ENCODE results near the gene PEX3.

PEX3 gene

DNA sequence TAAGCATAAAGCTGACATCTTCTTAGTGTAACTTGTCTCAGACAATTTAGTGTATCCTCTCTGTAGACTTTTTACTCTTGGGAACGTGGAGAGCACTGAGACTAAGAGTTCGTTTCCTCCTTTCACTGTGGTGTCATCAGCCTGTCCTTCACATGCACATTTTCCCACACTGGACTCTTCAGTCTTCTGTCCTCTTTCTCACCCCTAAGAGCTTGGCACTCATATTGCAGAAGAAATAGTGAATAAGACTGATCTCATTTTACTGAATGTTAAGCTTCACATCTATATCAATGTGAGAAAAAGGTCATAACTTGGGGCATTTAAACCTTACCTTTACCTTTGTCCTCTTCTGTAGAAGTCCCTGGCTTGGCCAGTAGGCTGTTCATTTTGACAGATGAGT lies 35.4 kb downstream of the PEX3 start:
- Histone ChIP-seq H3K36me3 (ENCODE audit: control insufficient read depth in 1 of 2, insufficient read depth in 2 of 2, low read length in 2 of 2) (no peaks in the 10 kb centered on the region), H2BK5ac (ENCODE audit: low read depth, low read length, poor library complexity) (no peak overlapping the region), H2AFZ (ENCODE audit: insufficient read depth, low read length, poor library complexity) (no peak overlapping the region), H3K4ac (ENCODE audit: low read depth, low read length) (no peak overlapping the region), H3K4me3 (ENCODE audit: low read depth, low read length) (no peak overlapping the region), H2BK12ac (ENCODE audit: low read length) (no peak overlapping the region), H4K12ac (ENCODE audit: low read depth, low read length) (no peak overlapping the region), H3K79me1 (ENCODE audit: low read length) (no peaks in the 10 kb centered on the region), H4K91ac (ENCODE audit: low read depth, low read length) (no peak overlapping the region), H3K79me2 (ENCODE audit: control insufficient read depth, insufficient read depth, low read length, poor library complexity) (no peaks in the 10 kb centered on the region), H3K27me3 (ENCODE audit: insufficient read depth, low read length) (no peaks in the 10 kb centered on the region), H3K27ac (ENCODE audit: low read depth, low read length) (no peak overlapping the region), H3K23ac (ENCODE audit: low read length) (no peak overlapping the region), H2AK5ac (ENCODE audit: low read length) (no peak overlapping the region), H3K4me2 (ENCODE audit: low read length) (no peak overlapping the region), H3K4me1 (ENCODE audit: control insufficient read depth in 1 of 2, insufficient read depth in 2 of 2, low read length in 2 of 2) (no peaks in the 10 kb centered on the region), H3K9me3 (ENCODE audit: insufficient read depth, low read depth, low read length) (no peaks in the 10 kb centered on the region), H3K18ac (ENCODE audit: low read length) (no peak overlapping the region), H2BK120ac (ENCODE audit: insufficient read depth, low read length, poor library complexity) (no peak overlapping the region), H3K14ac (ENCODE audit: low read length) (no peak overlapping the region), H4K8ac (ENCODE audit: low read depth, low read length) (no peak overlapping the region), H3K9ac (ENCODE audit: low read length) (no peak overlapping the region)
- no CpG with 5 or more reads among the region's 2 CpGs for WGBS (ENCODE audit: extremely low coverage, insufficient coverage, insufficient read length)
- DNase-seq: no peak

DNA sequence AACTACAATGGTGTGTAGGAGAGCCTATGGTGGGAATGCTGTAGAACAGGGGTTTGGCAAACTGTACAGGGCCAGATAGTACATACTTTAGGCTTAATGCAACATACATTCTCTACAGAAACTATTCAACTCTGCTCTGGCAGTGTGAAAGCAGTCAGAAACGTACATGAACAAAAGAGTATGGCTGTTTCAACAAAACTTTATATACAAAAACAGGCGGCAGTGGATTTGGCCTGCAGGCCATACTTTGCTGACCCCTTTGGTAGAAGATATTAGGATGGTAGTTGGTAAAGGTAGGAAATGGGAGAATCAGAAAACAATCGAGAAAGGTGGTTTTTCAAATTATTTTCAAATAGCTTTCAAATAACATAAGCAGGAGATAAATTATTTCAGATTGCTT lies 36.1 kb downstream of the PEX3 start:
- 100% methylated on average over 1 of the region's 3 CpGs for WGBS (ENCODE audit: extremely low coverage, insufficient coverage, insufficient read length)
- Histone ChIP-seq H4K91ac (ENCODE audit: low read depth, low read length) (no peak overlapping the region), H2BK12ac (ENCODE audit: low read length) (no peak overlapping the region), H3K4me2 (ENCODE audit: low read length) (no peak overlapping the region), H3K27me3 (ENCODE audit: insufficient read depth, low read length) (no peaks in the 10 kb centered on the region), H2AFZ (ENCODE audit: insufficient read depth, low read length, poor library complexity) (no peak overlapping the region), H3K9ac (ENCODE audit: low read length) (no peak overlapping the region), H3K79me1 (ENCODE audit: low read length) (no peaks in the 10 kb centered on the region), H3K18ac (ENCODE audit: low read length) (no peak overlapping the region), H4K12ac (ENCODE audit: low read depth, low read length) (no peak overlapping the region), H3K14ac (ENCODE audit: low read length) (no peak overlapping the region), H3K4ac (ENCODE audit: low read depth, low read length) (no peak overlapping the region), H2AK5ac (ENCODE audit: low read length) (no peak overlapping the region), H3K23ac (ENCODE audit: low read length) (no peak overlapping the region), H2BK5ac (ENCODE audit: low read depth, low read length, poor library complexity) (no peak overlapping the region), H3K36me3 (ENCODE audit: control insufficient read depth in 1 of 2, insufficient read depth in 2 of 2, low read length in 2 of 2) (no peaks in the 10 kb centered on the region), H3K4me3 (ENCODE audit: low read depth, low read length) (no peak overlapping the region), H3K9me3 (ENCODE audit: insufficient read depth, low read depth, low read length) (no peaks in the 10 kb centered on the region), H3K27ac (ENCODE audit: low read depth, low read length) (no peak overlapping the region), H4K8ac (ENCODE audit: low read depth, low read length) (no peak overlapping the region), H3K79me2 (ENCODE audit: control insufficient read depth, insufficient read depth, low read length, poor library complexity) (no peaks in the 10 kb centered on the region), H2BK120ac (ENCODE audit: insufficient read depth, low read length, poor library complexity) (no peak overlapping the region), H3K4me1 (ENCODE audit: control insufficient read depth in 1 of 2, insufficient read depth in 2 of 2, low read length in 2 of 2) (no peaks in the 10 kb centered on the region)
- no peak for DNase-seq

DNA sequence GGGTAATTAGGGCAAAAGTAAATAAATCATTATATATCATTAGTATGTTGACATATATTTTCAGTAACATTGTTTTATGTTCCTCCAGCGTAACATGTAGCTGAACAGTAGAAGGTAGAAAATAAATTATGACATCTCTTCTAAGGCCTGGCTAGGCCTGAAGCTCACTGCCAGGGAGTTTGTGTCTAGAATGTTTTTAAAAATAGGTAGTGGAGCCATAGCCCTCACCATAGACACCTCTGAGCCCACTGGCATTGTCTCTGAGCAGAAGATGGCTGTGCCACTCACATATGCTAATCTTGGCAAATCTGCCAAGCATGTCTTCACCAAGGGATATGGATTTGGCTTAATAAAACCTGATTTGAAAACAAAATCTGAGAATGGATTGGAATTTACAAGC lies 39.6 kb downstream of the PEX3 start:
- H3K79me1 ChIP-seq (ENCODE audit: low read length): no peaks in the 10 kb centered on the region
- H3K4ac ChIP-seq (ENCODE audit: low read depth, low read length): no peak overlapping the region
- no peaks in the 10 kb centered on the region for H3K9me3 ChIP-seq (ENCODE audit: insufficient read depth, low read depth, low read length)
- no peak overlapping the region for H4K12ac ChIP-seq (ENCODE audit: low read depth, low read length)
- H3K4me1 ChIP-seq (ENCODE audit: control insufficient read depth in 1 of 2, insufficient read depth in 2 of 2, low read length in 2 of 2): no peaks in the 10 kb centered on the region
- H2AK5ac ChIP-seq (ENCODE audit: low read length): no peak overlapping the region
- no peaks in the 10 kb centered on the region for H3K27me3 ChIP-seq (ENCODE audit: insufficient read depth, low read length)
- WGBS (ENCODE audit: extremely low coverage, insufficient coverage, insufficient read length): no CpG with 5 or more reads among the region's 1 CpG
- no peaks in the 10 kb centered on the region for H3K36me3 ChIP-seq (ENCODE audit: control insufficient read depth in 1 of 2, insufficient read depth in 2 of 2, low read length in 2 of 2)
- no peak overlapping the region for H3K4me2 ChIP-seq (ENCODE audit: low read length)
- H3K14ac ChIP-seq (ENCODE audit: low read length): no peak overlapping the region
- H3K18ac ChIP-seq (ENCODE audit: low read length): no peak overlapping the region
- H2BK12ac ChIP-seq (ENCODE audit: low read length): no peak overlapping the region
- no peak overlapping the region for H3K23ac ChIP-seq (ENCODE audit: low read length)
- no peak overlapping the region for H3K27ac ChIP-seq (ENCODE audit: low read depth, low read length)
- H3K9ac ChIP-seq (ENCODE audit: low read length): no peak overlapping the region
- H4K91ac ChIP-seq (ENCODE audit: low read depth, low read length): no peak overlapping the region
- no peak overlapping the region for H2BK5ac ChIP-seq (ENCODE audit: low read depth, low read length, poor library complexity)
- no peak for DNase-seq
- no peak overlapping the region for H4K8ac ChIP-seq (ENCODE audit: low read depth, low read length)
- no peak overlapping the region for H3K4me3 ChIP-seq (ENCODE audit: low read depth, low read length)
- H2BK120ac ChIP-seq (ENCODE audit: insufficient read depth, low read length, poor library complexity): no peak overlapping the region
- H3K79me2 ChIP-seq (ENCODE audit: control insufficient read depth, insufficient read depth, low read length, poor library complexity): no peaks in the 10 kb centered on the region
- H2AFZ ChIP-seq (ENCODE audit: insufficient read depth, low read length, poor library complexity): no peak overlapping the region

DNA sequence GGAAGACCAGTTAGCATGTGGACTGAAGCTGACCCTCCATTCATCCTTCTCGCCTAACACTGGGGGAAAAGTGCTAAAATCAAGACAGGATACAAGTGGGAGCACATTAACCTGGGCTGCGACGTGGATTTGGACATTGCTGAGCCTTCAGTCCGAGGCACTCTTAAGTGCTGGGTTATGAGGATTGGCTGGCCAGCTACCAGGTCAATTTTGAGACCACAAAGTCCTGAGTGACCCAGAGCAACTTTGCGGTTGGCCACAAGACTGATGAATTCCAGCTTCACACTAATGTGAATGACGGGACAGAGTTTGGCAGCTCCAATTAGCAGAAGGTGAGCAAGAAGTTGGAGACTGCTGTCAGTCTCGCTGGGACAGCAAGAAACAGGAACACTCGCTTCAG lies 40.2 kb downstream of the PEX3 start:
- no peak overlapping the region for H3K4ac ChIP-seq (ENCODE audit: low read depth, low read length)
- no peak overlapping the region for H4K91ac ChIP-seq (ENCODE audit: low read depth, low read length)
- H3K9me3 ChIP-seq (ENCODE audit: insufficient read depth, low read depth, low read length): no peaks in the 10 kb centered on the region
- H3K79me2 ChIP-seq (ENCODE audit: control insufficient read depth, insufficient read depth, low read length, poor library complexity): no peaks in the 10 kb centered on the region
- H3K9ac ChIP-seq (ENCODE audit: low read length): no peak overlapping the region
- H2BK12ac ChIP-seq (ENCODE audit: low read length): no peak overlapping the region
- peaks cover 2% of the 10 kb centered on the region in 2 experiments for H3K36me3 ChIP-seq (ENCODE audit: control insufficient read depth in 1 of 2, insufficient read depth in 2 of 2, low read length in 2 of 2)
- no peak overlapping the region for H2BK5ac ChIP-seq (ENCODE audit: low read depth, low read length, poor library complexity)
- no peak overlapping the region for H2BK120ac ChIP-seq (ENCODE audit: insufficient read depth, low read length, poor library complexity)
- H4K8ac ChIP-seq (ENCODE audit: low read depth, low read length): no peak overlapping the region
- no peak overlapping the region for H2AFZ ChIP-seq (ENCODE audit: insufficient read depth, low read length, poor library complexity)
- H3K23ac ChIP-seq (ENCODE audit: low read length): no peak overlapping the region
- no peak overlapping the region for H3K18ac ChIP-seq (ENCODE audit: low read length)
- no peak overlapping the region for H3K4me3 ChIP-seq (ENCODE audit: low read depth, low read length)
- H3K4me1 ChIP-seq (ENCODE audit: control insufficient read depth in 1 of 2, insufficient read depth in 2 of 2, low read length in 2 of 2): no peaks in the 10 kb centered on the region
- no peak for DNase-seq
- H3K4me2 ChIP-seq (ENCODE audit: low read length): no peak overlapping the region
- no peak overlapping the region for H3K27ac ChIP-seq (ENCODE audit: low read depth, low read length)
- H3K27me3 ChIP-seq (ENCODE audit: insufficient read depth, low read length): no peaks in the 10 kb centered on the region
- H2AK5ac ChIP-seq (ENCODE audit: low read length): no peak overlapping the region
- H3K14ac ChIP-seq (ENCODE audit: low read length): no peak overlapping the region
- H4K12ac ChIP-seq (ENCODE audit: low read depth, low read length): no peak overlapping the region
- no CpG with 5 or more reads among the region's 8 CpGs for WGBS (ENCODE audit: extremely low coverage, insufficient coverage, insufficient read length)
- no peaks in the 10 kb centered on the region for H3K79me1 ChIP-seq (ENCODE audit: low read length)

Data from trophoblast cell (in vitro differentiated cells and primary cell).